HG02870 (cell line): ENCODE measurements around the gene ZNF814.
"Not testable (repeated sequence)": the region's sequence is repeated elsewhere in the genome, so short reads cannot be mapped to it uniquely, and the experiment has no call there.

ENCODE experiments used
- ATAC-seq: cut with Tn5 transposase; IDR thresholded peaks from one replicate; pipeline ENCODE4 v1.9.1; 2021; ENCODE audit warnings: mild to moderate bottlenecking, moderate library complexity; ENCODE audit not compliant: unreplicated experiment

Gene ZNF814

GRCh38 chr19:57888560-57889231, at the start of gene ZNF814:
TSS of gene ZNF814 (minus strand) at chr19:57889037. CDS start at chr19:57888802, 235 bp downstream.
- ATAC-seq: peak; percentile 71

DNA sequence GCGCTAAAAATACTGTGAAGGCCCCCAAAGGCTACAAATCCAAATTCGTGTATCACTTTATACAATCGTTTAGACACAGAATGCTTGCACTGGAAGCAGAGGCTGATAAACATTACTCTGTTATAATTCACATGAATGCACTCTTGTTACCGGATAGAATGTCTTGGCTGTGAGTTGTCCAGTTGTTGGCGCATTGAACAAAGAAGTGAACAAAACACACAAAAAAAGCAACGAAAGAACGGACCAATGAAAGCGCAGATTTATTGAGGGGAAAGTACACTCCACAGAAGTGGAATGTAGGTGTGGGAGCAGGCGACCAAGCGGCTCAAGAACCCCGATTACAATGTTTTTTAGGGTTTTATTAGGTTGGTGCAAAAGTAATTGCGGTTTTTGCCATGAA, 46.9 kb upstream of the ZNF814 start:
- no peak for ATAC-seq

DNA sequence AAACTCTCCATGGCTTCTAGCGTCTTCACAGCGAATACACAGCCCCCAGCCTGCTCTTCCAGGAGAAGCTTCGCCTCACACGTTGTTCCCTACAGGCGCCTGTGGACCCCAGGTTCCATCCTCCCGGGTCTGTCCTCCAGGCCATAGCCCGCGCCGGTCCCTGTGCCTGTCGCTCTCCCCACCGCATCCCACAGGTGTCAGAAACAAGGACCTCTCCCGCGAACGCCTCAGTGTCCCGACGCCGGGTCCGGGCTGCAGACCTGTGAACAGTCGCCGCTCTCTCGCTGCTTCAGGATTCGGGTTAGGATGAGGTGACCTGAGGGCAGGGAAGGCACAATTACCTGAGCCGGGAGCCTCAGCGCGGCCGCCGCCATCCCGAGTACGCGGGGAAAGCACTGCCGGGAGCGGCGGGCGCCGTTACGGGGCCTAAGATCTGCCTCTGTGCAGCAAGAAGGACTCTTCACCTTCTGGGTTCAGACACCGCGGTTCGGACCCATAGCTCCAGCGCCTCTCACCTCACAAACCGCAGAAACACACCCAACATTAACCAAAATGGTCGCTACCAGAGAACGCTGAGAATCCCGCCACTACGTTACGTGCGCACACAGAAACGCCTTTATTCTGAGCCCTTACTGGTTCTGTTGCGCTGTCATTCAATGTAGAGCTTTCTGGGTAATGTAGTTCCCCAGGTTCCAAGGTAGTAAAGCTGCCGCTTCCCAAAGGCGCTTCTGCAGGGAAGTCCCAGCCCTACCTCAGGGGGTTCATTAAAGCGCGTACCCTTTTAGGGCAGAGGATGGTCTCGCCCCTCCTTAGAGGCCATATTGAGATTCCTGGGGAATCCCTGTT, 46.2 kb upstream of the ZNF814 start, which contains the start of gene ZNF418:
TSS of gene ZNF418 (minus strand) at position 583 of the 846 bp plus-strand sequence. CDS start 1,580 bp downstream, outside the sequence.
- ATAC-seq: no peak

DNA sequence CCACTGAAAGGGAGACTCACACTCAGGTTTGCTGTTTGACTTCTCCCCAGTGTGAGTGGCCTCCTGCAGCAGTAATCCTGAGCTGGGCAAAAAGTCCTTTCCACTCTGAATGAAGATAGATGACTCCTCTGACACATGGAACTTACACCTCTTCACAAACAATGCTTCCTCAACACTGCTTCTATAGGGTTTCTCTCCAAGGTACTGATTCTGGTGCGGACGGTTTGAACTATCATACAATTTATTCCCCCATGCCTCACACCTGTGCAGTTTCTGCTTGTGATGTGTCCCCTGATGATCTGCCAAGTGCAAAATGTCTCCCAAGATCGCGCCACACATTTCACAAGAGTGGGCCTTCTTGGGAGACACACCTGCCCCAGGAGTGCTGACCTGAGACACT, 38.8 kb upstream of the ZNF814 start:
- ATAC-seq: no peak

- ATAC-seq: peak; percentile 99
Measured at GRCh38 chr19:57916168-57916995, 27.5 kb upstream of the ZNF814 start, which contains the start of gene ZNF417. TSS of gene ZNF417 (minus strand) at chr19:57916592. CDS start at chr19:57916411, 181 bp downstream.

- ATAC-seq: no peak
Measured at GRCh38 chr19:57914531-57914930, 25.7 kb upstream of the ZNF814 start.

DNA sequence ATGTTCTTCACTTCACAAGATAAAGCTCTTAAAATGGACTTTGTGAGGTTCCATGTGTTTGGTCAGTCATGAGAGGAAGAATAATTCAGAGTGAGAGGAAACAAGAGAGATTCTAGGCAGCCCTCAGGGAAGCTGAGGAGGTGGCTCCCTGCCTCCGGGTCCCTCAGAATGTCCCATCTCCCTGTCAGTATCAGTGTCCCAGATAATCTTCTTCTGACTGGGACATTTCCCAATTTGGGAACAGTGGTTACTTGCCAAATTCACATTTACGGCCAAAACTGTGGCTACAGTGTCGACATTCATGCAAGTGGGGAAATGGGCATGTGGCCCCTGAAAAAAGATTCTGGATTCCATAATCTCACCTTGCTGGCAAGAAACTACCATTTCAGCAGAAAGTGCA, 18.6 kb upstream of the ZNF814 start:
- ATAC-seq: no peak

GRCh38 chr19:57905258-57905657, 16.4 kb upstream of the ZNF814 start:
- no peak for ATAC-seq

GRCh38 chr19:57903618-57904184, 14.9 kb upstream of the ZNF814 start:
- no peak for ATAC-seq

- ATAC-seq: no peak
Measured at GRCh38 chr19:57900311-57900710, 11.5 kb upstream of the ZNF814 start.

- not testable (repeated sequence) for ATAC-seq
Measured at GRCh38 chr19:57890706-57891105, 1.9 kb upstream of the ZNF814 start.

DNA sequence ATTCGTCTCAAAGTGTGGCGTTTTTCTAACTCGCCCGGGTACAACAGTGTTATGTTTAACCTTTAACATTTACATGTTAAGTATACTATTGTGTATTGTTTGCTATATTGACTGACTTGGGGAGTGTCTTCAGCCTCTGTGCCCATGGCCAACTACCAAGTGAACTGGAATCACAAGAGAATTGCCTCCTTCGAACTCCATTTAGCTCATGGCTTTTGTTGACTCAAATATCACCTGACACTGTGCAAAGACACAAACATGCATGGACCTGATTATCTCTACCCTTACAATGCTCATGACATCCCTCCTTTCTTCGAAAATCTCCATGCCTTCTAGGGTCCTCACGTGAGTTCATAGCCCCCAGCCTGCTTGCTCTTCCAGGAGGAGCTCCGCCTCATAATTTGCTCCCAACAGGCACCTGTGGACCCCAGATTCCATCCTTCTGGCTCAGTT, 704 bp downstream of the ZNF814 start:
- no peak for ATAC-seq

- ATAC-seq: no peak
Measured at GRCh38 chr19:57887195-57887941, 1.5 kb downstream of the ZNF814 start.

GRCh38 chr19:57886046-57886445, 2.8 kb downstream of the ZNF814 start:
- no peak for ATAC-seq

DNA sequence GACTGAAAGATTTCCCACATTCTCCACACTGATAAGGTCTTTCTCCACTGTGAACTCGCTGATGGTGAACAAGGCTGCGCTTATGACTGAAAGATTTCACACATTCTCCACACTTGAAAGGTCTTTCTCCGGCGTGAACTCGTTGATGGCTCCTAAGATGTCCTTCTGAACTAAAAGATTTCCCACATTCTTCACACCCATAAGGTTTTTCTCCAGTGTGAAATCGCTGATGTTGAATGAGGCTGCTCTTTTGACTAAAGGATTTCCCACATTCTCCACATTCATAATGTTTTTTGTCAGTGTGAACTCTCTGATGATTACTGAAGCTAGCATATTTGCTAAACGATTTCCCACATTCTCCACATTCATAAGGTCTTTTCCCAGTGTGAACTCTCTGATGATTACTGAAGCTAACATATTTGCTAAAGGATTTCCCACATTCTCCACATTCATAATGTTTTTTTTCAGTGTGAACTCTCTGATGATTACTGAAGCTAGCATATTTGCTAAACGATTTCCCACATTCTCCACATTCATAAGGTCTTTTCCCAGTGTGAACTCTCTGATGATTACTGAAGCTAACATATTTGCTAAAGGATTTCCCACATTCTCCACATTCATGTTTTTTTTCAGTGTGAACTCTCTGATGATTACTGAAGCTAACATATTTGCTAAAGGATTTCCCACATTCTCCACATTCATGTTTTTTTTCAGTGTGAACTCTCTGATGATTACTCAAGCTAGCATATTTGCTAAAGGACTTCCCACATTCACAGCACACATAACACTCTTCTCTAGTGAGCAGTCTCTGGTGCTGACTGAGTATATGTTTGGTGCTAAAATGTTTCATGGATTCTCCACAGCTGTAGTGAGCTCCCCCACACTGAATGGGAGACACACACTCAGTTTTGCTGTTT, 14.7 kb downstream of the ZNF814 start:
- not testable (repeated sequence) for ATAC-seq

DNA sequence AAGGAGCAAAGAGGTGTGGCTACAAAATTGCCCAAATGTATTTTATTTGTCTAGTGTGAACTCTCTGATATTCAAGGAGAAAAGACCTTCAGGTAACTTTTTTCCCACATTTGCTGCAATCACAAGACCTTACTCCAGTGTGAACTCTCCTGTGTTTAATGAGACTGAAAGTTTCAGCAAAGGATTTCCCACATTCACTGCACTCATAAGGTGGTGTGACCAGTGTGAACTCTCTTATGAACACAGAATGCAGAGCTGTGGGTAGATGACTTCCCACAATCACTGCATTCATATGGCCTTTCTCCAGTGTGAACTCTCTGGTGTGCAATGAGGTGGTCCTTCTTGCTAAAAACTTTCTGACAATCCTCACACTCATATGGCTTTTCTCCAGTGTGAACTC, 16.4 kb downstream of the ZNF814 start:
- ATAC-seq: no peak

DNA sequence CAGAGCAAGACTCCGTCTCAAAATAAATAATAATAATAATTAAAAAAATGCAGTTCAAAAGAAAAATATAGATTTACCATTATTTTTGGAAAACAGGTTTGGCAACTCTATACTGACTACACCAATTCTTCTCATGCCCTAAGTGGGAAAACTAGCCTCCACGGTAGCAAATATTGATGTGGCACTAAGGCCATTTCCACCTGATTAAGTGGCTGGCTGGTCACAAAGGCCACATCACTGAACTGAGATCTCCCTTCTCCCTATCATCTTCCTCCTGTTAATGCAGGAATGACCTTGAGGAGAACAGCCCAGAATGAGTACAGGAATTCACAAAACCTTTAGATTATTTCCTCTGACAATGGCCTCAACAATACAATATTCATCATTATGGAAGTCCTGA, 18.6 kb downstream of the ZNF814 start:
- no peak for ATAC-seq

GRCh38 chr19:57869655-57870054, 19.2 kb downstream of the ZNF814 start:
- not testable (repeated sequence) for ATAC-seq
